ENCODE measurements around the gene COX20. TPM values are rescaled to one million over a fixed set of nuclear protein-coding genes. Genes with fewer than 3 reads are reported as not detected.

Gene COX20
- total and polyA plus RNA-seq, 9 donors = 24.6 to 54.5 (median 46.3) TPM

DNA sequence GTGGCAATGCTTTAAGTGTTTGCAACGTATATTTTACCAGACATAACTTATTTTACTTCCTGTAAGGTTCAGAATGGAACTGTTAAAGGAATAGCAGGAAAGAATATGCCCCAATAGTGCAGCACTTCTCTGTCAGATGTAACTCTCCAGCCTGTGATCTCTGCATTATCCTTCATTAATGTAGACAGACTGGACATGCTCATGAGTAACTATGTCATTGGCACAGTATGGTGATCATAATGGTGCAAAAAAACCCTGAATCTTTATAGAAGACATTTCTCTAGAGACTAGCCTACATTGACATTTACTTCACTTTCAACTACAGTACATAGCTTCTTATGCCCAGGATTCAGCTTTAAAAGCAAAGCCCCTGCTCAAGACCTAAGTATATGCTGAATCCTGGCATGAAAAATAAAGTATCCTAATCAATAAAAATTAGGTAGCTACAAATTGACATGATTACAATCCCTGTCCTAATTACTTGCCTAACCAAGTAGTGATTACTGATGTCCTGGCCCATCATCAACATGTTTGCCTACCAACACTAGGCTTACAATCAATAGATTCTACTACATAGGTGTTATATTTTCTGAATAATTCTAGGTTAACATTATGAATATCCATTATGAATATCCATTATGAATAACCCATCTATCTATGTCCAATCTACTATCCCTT is 13.9 kb downstream of the COX20 start:
- Histone ChIP-seq H3K4me1 (ENCODE audit: control insufficient read depth, insufficient read depth, low read length) (no peaks in the 10 kb centered on the region), H3K36me3 (ENCODE audit: control insufficient read depth, insufficient read depth, low read length) (peaks cover 39% of the 10 kb centered on the region), H3K27ac (ENCODE audit: low read length) (no peak overlapping the region), H3K4me3 (ENCODE audit: low read length) (no peak overlapping the region), H3K27me3 (ENCODE audit: control insufficient read depth, insufficient read depth, low read length) (no peaks in the 10 kb centered on the region), H3K9me3 (replicated peaks; ENCODE audit: control insufficient read depth, low read depth, low read length) (no peaks in the 10 kb centered on the region)
- no peak for DNase-seq
- no CpG with 5 or more reads among the region's 1 CpG for WGBS (ENCODE audit: insufficient coverage)

GRCh38 chr1:244850099-244850852 is 14.8 kb downstream of the COX20 start:
- no peaks in the 10 kb centered on the region for H3K27me3 ChIP-seq (ENCODE audit: control insufficient read depth, insufficient read depth, low read length)
- peaks cover 38% of the 10 kb centered on the region for H3K36me3 ChIP-seq (ENCODE audit: control insufficient read depth, insufficient read depth, low read length)
- H3K9me3 ChIP-seq (replicated peaks; ENCODE audit: control insufficient read depth, low read depth, low read length) = no peaks in the 10 kb centered on the region
- no peak overlapping the region for H3K4me3 ChIP-seq (ENCODE audit: low read length)
- H3K4me1 ChIP-seq (ENCODE audit: control insufficient read depth, insufficient read depth, low read length) = no peaks in the 10 kb centered on the region
- H3K27ac ChIP-seq (ENCODE audit: low read length) = no peak overlapping the region
- no CpG with 5 or more reads among the region's 3 CpGs for WGBS (ENCODE audit: insufficient coverage)
- no peak for DNase-seq

DNA sequence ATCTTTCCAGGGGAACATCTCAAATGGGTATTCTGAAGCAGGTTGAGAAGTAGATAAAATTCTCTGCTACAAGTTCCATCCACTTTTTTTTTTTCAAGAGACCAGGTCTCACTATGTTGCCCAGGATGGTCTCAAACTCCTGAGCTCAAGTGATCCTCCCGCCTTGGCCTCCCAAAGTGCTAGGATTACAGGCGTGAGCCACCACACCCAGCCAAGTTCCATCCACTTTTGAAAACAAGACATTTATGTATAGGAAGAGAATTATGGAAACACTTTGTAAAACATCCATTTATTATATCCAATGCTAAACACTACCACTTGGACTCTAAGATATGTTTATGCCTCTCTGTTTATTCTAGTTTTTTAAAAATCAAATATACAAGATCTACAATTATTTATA is 15.4 kb downstream of the COX20 start:
- H3K27ac ChIP-seq (ENCODE audit: low read length) = no peak overlapping the region
- no CpG with 5 or more reads among the region's 2 CpGs for WGBS (ENCODE audit: insufficient coverage)

GRCh38 chr1:244851546-244852231 is 16.2 kb downstream of the COX20 start:
- no peak for DNase-seq
- no peaks in the 10 kb centered on the region for H3K27me3 ChIP-seq (ENCODE audit: control insufficient read depth, insufficient read depth, low read length)
- no CpG with 5 or more reads among the region's 4 CpGs for WGBS (ENCODE audit: insufficient coverage)
- H3K4me1 ChIP-seq (ENCODE audit: control insufficient read depth, insufficient read depth, low read length) = no peaks in the 10 kb centered on the region
- H3K27ac ChIP-seq (ENCODE audit: low read length) = no peak overlapping the region
- H3K4me3 ChIP-seq (ENCODE audit: low read length) = no peak overlapping the region
- H3K9me3 ChIP-seq (replicated peaks; ENCODE audit: control insufficient read depth, low read depth, low read length) = no peaks in the 10 kb centered on the region
- H3K36me3 ChIP-seq (ENCODE audit: control insufficient read depth, insufficient read depth, low read length) = peaks cover 40% of the 10 kb centered on the region

More for the DNA sequence above, 15.4 kb downstream of the COX20 start:
- Histone ChIP-seq H3K27me3 (ENCODE audit: control insufficient read depth, insufficient read depth, low read length) (no peaks in the 10 kb centered on the region), H3K4me3 (ENCODE audit: low read length) (no peak overlapping the region), H3K9me3 (replicated peaks; ENCODE audit: control insufficient read depth, low read depth, low read length) (no peaks in the 10 kb centered on the region), H3K36me3 (ENCODE audit: control insufficient read depth, insufficient read depth, low read length) (peaks cover 39% of the 10 kb centered on the region), H3K4me1 (ENCODE audit: control insufficient read depth, insufficient read depth, low read length) (no peaks in the 10 kb centered on the region)
- DNase-seq = no peak

- peaks cover 46% of the 10 kb centered on the region for H3K36me3 ChIP-seq (ENCODE audit: control insufficient read depth, insufficient read depth, low read length)
- no peaks in the 10 kb centered on the region for H3K27me3 ChIP-seq (ENCODE audit: control insufficient read depth, insufficient read depth, low read length)
- H3K4me3 ChIP-seq (ENCODE audit: low read length) = no peak overlapping the region
- no peaks in the 10 kb centered on the region for H3K9me3 ChIP-seq (replicated peaks; ENCODE audit: control insufficient read depth, low read depth, low read length)
- DNase-seq = no peak
- no CpG with 5 or more reads among the region's 1 CpG for WGBS (ENCODE audit: insufficient coverage)
- H3K4me1 ChIP-seq (ENCODE audit: control insufficient read depth, insufficient read depth, low read length) = no peaks in the 10 kb centered on the region
- H3K27ac ChIP-seq (ENCODE audit: low read length) = no peak overlapping the region
Observed at GRCh38 chr1:244852694-244853093, 17.2 kb downstream of the COX20 start.

DNA sequence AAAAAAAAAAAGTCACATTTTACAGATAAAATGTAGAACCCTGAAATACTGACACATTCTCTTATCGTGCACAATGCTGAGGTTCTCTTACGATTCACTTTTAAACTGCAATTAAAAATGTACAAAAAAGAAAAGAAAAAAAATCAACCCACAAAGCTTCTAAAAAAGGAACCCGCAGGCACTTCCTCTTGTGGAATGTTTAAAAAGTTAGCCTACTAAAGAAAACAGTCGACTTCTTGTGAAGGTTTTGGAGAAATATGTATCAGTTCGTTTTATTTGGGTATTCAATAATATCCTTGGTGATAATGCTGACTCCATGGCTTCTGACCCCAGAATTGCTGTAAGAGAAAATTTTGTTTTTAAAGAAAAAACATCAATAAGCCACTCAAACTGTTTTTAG is 18.7 kb downstream of the COX20 start:
- Histone ChIP-seq H3K27ac (ENCODE audit: low read length) (no peak overlapping the region), H3K4me3 (ENCODE audit: low read length) (no peak overlapping the region), H3K27me3 (ENCODE audit: control insufficient read depth, insufficient read depth, low read length) (no peaks in the 10 kb centered on the region), H3K36me3 (ENCODE audit: control insufficient read depth, insufficient read depth, low read length) (peaks cover 51% of the 10 kb centered on the region), H3K9me3 (replicated peaks; ENCODE audit: control insufficient read depth, low read depth, low read length) (no peaks in the 10 kb centered on the region), H3K4me1 (ENCODE audit: control insufficient read depth, insufficient read depth, low read length) (no peaks in the 10 kb centered on the region)
- DNase-seq = no peak
- WGBS (ENCODE audit: insufficient coverage) = no CpG with 5 or more reads among the region's 5 CpGs

DNA sequence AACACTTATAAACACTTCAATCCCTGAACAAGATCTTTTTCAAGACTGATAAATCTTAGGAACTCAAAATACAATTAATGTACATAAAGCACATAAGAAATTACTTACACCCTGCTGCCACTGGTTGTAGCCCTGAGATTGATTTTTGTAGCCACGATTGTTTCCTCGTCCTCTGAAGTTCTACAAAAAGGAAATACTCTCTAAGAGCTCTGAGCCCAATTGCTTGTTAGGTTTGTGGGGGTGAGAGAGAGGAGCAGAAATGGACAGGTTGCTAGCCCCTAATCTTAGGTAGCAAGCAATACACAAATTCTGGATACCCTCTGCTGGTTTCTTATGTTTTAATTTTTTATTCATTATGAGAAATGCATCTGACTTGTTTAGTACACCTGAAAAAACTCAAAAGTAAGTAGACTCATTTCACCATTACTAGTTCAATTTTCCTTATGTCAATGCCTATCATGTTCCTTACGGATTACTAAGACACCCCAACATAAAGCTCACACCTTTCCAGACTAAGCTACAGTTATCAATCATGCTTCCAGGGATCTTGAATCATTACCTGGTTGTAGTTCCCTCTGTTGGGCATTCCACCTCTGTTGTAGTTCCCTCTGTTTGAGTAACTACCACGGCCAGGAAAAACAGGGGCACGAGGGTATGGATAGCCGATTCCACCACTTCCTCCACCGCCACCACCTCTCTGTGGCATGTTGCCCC is 19.6 kb downstream of the COX20 start:
- DNase-seq = no peak
- Histone ChIP-seq H3K27ac (ENCODE audit: low read length) (no peak overlapping the region), H3K4me3 (ENCODE audit: low read length) (no peak overlapping the region), H3K36me3 (ENCODE audit: control insufficient read depth, insufficient read depth, low read length) (peaks cover 56% of the 10 kb centered on the region), H3K9me3 (replicated peaks; ENCODE audit: control insufficient read depth, low read depth, low read length) (no peaks in the 10 kb centered on the region), H3K4me1 (ENCODE audit: control insufficient read depth, insufficient read depth, low read length) (peaks cover 4% of the 10 kb centered on the region), H3K27me3 (ENCODE audit: control insufficient read depth, insufficient read depth, low read length) (no peaks in the 10 kb centered on the region)
- WGBS (ENCODE audit: insufficient coverage) = no CpG with 5 or more reads among the region's 7 CpGs

GRCh38 chr1:244857761-244858160 is 22.3 kb downstream of the COX20 start:
- Histone ChIP-seq H3K27me3 (ENCODE audit: control insufficient read depth, insufficient read depth, low read length) (no peaks in the 10 kb centered on the region), H3K36me3 (ENCODE audit: control insufficient read depth, insufficient read depth, low read length) (peaks cover 54% of the 10 kb centered on the region), H3K4me1 (ENCODE audit: control insufficient read depth, insufficient read depth, low read length) (peaks cover 7% of the 10 kb centered on the region), H3K27ac (ENCODE audit: low read length) (no peak overlapping the region), H3K4me3 (ENCODE audit: low read length) (no peak overlapping the region), H3K9me3 (replicated peaks; ENCODE audit: control insufficient read depth, low read depth, low read length) (no peaks in the 10 kb centered on the region)
- no CpG with 5 or more reads among the region's 3 CpGs for WGBS (ENCODE audit: insufficient coverage)
- DNase-seq = no peak

DNA sequence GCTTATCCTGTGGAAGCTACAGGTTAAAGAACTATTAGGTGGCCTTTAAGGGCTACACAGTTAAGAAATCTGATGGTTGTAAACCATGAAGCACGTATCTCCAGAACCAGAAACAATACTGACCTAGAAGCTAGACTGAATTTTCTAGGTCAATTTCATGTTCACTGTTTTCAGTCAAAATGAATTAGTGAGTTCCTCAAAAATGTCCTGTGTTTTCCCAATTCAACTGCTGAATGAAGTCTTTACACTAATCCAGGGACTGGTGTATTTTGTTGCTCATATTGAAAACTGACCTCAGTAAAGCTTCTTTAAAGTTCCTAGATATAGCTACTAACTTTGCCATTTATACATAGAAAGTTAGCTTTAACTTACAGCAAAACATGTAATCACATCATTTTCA is 22.9 kb downstream of the COX20 start:
- no peak overlapping the region for H3K27ac ChIP-seq (ENCODE audit: low read length)
- no CpG with 5 or more reads among the region's 1 CpG for WGBS (ENCODE audit: insufficient coverage)

GRCh38 chr1:244860078-244860477 is 24.6 kb downstream of the COX20 start:
- no peaks in the 10 kb centered on the region for H3K27me3 ChIP-seq (ENCODE audit: control insufficient read depth, insufficient read depth, low read length)
- H3K36me3 ChIP-seq (ENCODE audit: control insufficient read depth, insufficient read depth, low read length) = peaks cover 47% of the 10 kb centered on the region
- H3K4me1 ChIP-seq (ENCODE audit: control insufficient read depth, insufficient read depth, low read length) = peaks cover 10% of the 10 kb centered on the region
- 75% methylated on average over 5 of the region's 9 CpGs for WGBS (ENCODE audit: insufficient coverage)
- H3K9me3 ChIP-seq (replicated peaks; ENCODE audit: control insufficient read depth, low read depth, low read length) = no peaks in the 10 kb centered on the region
- H3K27ac ChIP-seq (ENCODE audit: low read length) = no peak overlapping the region
- no peak for DNase-seq
- no peak overlapping the region for H3K4me3 ChIP-seq (ENCODE audit: low read length)

More for the DNA sequence above, 22.9 kb downstream of the COX20 start:
- H3K36me3 ChIP-seq (ENCODE audit: control insufficient read depth, insufficient read depth, low read length) = peaks cover 54% of the 10 kb centered on the region
- peaks cover 7% of the 10 kb centered on the region for H3K4me1 ChIP-seq (ENCODE audit: control insufficient read depth, insufficient read depth, low read length)
- DNase-seq = no peak
- H3K4me3 ChIP-seq (ENCODE audit: low read length) = no peak overlapping the region
- H3K27me3 ChIP-seq (ENCODE audit: control insufficient read depth, insufficient read depth, low read length) = no peaks in the 10 kb centered on the region
- no peaks in the 10 kb centered on the region for H3K9me3 ChIP-seq (replicated peaks; ENCODE audit: control insufficient read depth, low read depth, low read length)
